HCT116 (cell line): ENCODE data around the gene PPP1R37. TPM values are rescaled to one million over a fixed set of nuclear protein-coding genes. Genes with fewer than 3 reads are reported as not detected.

ENCODE experiments used
- ATAC-seq: fragments of 200-7000 bp; cut with Tn5 transposase; 2 replicates; pipeline ENCODE4 v1.9.1; 2020; ENCODE audit warnings: mild to moderate bottlenecking, moderate library complexity
- BruUV-seq: library from RNA; stranded (reverse); fragments of 400-500 nt; replicated peaks from 2 replicates; lab custom pipeline; 2021; lab: Mats Ljungman, UMichigan
- CTCF ChIA-PET: fragments of 300-600 bp; sonication (Branson Sonifier 250); formaldehyde crosslinking; loops from one replicate; lab custom pipeline; 2021; ENCODE audit warnings: antibody characterized with exemption; lab: Charles Lee
- POLR2A ChIA-PET: fragments of 300-600, 350-600 bp; sonication (Branson Sonifier 250); formaldehyde crosslinking; loops from one replicate; lab custom pipeline; 2021; ENCODE audit warnings: antibody characterized with exemption; lab: Charles Lee
- RAD21 ChIA-PET, 2 experiments: fragments of 300-600 bp; sonication (Branson Sonifier 250); formaldehyde crosslinking; loops; one replicate each; lab custom pipeline; 2023; ENCODE audit warnings: low total read pairs in 2 of 2; ENCODE audit not compliant: uncharacterized antibody in 2 of 2, unreplicated experiment in 2 of 2, low non-redundant PET in 1 of 2; lab: Charles Lee
- DNase-seq: peaks from one replicate; pipeline ENCODE4 v3.0.0-alpha.2; 2010; ENCODE audit warnings: low read depth, low spot score
- H2AFZ ChIP-seq: fragments of 200-600 bp; shearing (Covaris generic), sonication (generic); 2 replicates; pipeline ENCODE4 v1.6.1; 2017; ENCODE audit warnings: low read depth, mixed run types, mixed read lengths, antibody characterized with exemption, low read length; ENCODE audit not compliant: poor library complexity, severe bottlenecking
- H3K27ac ChIP-seq: 2 replicates; pipeline ENCODE4 v1.5.1; 2012; ENCODE audit warnings: low read depth, low read length
- H3K27me3 ChIP-seq: fragments of 200-600 bp; sonication (generic); 2 replicates; pipeline ENCODE4 v1.6.1; 2016; ENCODE audit warnings: mixed run types, low read length, mixed read lengths; ENCODE audit not compliant: insufficient read depth
- H3K36me3 ChIP-seq, 2 experiments: fragments of 200-500 bp in 1 of 2; fragments of 200-600 bp in 1 of 2; sonication (Bioruptor generic) in 1 of 2; sonication (generic) in 1 of 2; 2 replicates each; pipeline versions ENCODE4 v1.5.1 to v1.6.1; 2014 to 2016; ENCODE audit warnings: low read length in 2 of 2, inconsistent platforms in 1 of 2, mixed read lengths in 1 of 2, mixed run types in 1 of 2; ENCODE audit not compliant: insufficient read depth in 2 of 2, control insufficient read depth in 1 of 2
- H3K4me1 ChIP-seq, 2 experiments: fragments of 200-600 bp in 1 of 2; sonication (generic) in 1 of 2; 2 replicates each; pipeline versions ENCODE4 v1.5.1 to v1.6.1; 2012 to 2017; ENCODE audit warnings: low read length in 2 of 2, inconsistent platforms in 1 of 2, mild to moderate bottlenecking in 1 of 2, mixed read lengths in 1 of 2, mixed run types in 1 of 2, moderate library complexity in 1 of 2; ENCODE audit not compliant: insufficient read depth in 2 of 2, control insufficient read depth in 1 of 2
- H3K4me2 ChIP-seq: fragments of 200-600 bp; sonication (generic); 2 replicates; pipeline ENCODE4 v1.6.1; 2017; ENCODE audit warnings: mixed run types, low read length, mixed read lengths
- H3K4me3 ChIP-seq, 2 experiments: fragments of 200-600 bp in 1 of 2; sonication (generic) in 1 of 2; replicated peaks in 1 of 2; 2 replicates each; pipeline ENCODE4 v1.5.1; 2011 to 2016; ENCODE audit warnings: low read length in 2 of 2, control low read depth in 1 of 2, low read depth in 1 of 2, mild to moderate bottlenecking in 1 of 2, mixed read lengths in 1 of 2, mixed run types in 1 of 2
- H3K79me2 ChIP-seq: fragments of 200-600 bp; sonication (generic); 2 replicates; pipeline ENCODE4 v1.6.1; 2017; ENCODE audit warnings: mild to moderate bottlenecking, mixed run types, low read length, moderate library complexity, mixed read lengths; ENCODE audit not compliant: insufficient read depth
- H3K9ac ChIP-seq: fragments of 200-600 bp; sonication (generic); 2 replicates; pipeline ENCODE4 v1.6.1; 2016; ENCODE audit warnings: low read length, mixed read lengths
- H3K9me2 ChIP-seq: fragments of 200-600 bp; sonication (generic), shearing (Covaris generic); 2 replicates; pipeline ENCODE4 v1.6.1; 2017; ENCODE audit warnings: mixed run types, mild to moderate bottlenecking, moderate library complexity; ENCODE audit not compliant: insufficient read depth
- H3K9me3 ChIP-seq, 2 experiments: fragments of 200-500 bp in 1 of 2; fragments of 200-600 bp in 1 of 2; sonication (Bioruptor generic) in 1 of 2; sonication (generic) in 1 of 2; 2 replicates each; pipeline ENCODE4 v1.6.1; 2014 to 2017; ENCODE audit warnings: low read length in 2 of 2, mixed read lengths in 2 of 2, inconsistent platforms in 1 of 2, low read depth in 1 of 2, mild to moderate bottlenecking in 1 of 2, mixed run types in 1 of 2, moderate library complexity in 1 of 2; ENCODE audit not compliant: control insufficient read depth in 1 of 2, insufficient read depth in 1 of 2
- H4K20me1 ChIP-seq: fragments of 200-600 bp; sonication (generic), shearing (Covaris generic); 2 replicates; pipeline ENCODE4 v1.6.1; 2017; ENCODE audit warnings: mixed run types, mild to moderate bottlenecking, moderate library complexity; ENCODE audit not compliant: insufficient read depth
- CBX3 ChIP-seq: IDR thresholded peaks from 2 replicates; pipeline ENCODE4 v1.6.1; 2012; ENCODE audit warnings: low read depth
- CEBPB ChIP-seq: IDR thresholded peaks from 2 replicates; pipeline ENCODE4 v1.6.1; 2012; ENCODE audit warnings: low read depth
- EGR1 ChIP-seq: IDR thresholded peaks from 2 replicates; pipeline ENCODE4 v1.6.1; 2012; ENCODE audit warnings: low read depth
- EZH2 ChIP-seq: fragments of 200-600 bp; sonication (generic); IDR thresholded peaks from 2 replicates; pipeline ENCODE4 v1.6.1; 2017; ENCODE audit warnings: antibody characterized with exemption, mixed run types
- JUND ChIP-seq: IDR thresholded peaks from 2 replicates; pipeline ENCODE4 v1.6.1; 2012
- POLR2AphosphoS5 ChIP-seq: IDR thresholded peaks from 2 replicates; pipeline ENCODE4 v1.6.1; 2011; ENCODE audit warnings: mild to moderate bottlenecking, low read depth, low read length, moderate library complexity
- RAD21 ChIP-seq: IDR thresholded peaks from 2 replicates; pipeline ENCODE4 v1.6.1; 2012; ENCODE audit warnings: low read depth, mild to moderate bottlenecking
- SIN3A ChIP-seq: IDR thresholded peaks from 2 replicates; pipeline ENCODE4 v1.6.1; 2012; ENCODE audit warnings: low read depth
- YY1 ChIP-seq: IDR thresholded peaks from 2 replicates; pipeline ENCODE4 v1.6.1; 2011; ENCODE audit warnings: low read length, low read depth, moderate library complexity, mild to moderate bottlenecking; ENCODE audit not compliant: insufficient replicate concordance; ENCODE audit errors: extremely low read depth
- intact Hi-C: fragments of 100-400 bp; cut with micrococcal nuclease; formaldehyde crosslinking; loops from 2 replicates; pipeline ENCODE4 v1.10.0; 2022
- total RNA-seq: library from RNA; stranded (reverse); gene quantifications from one replicate; pipeline ENCODE4 v1.2.1, GENCODE V29; 2021; ENCODE audit not compliant: unreplicated experiment
- TF ChIP-seq, protein P1 (sequence below): IDR thresholded peaks from 2 replicates; pipeline ENCODE4 v1.6.1; 2012
- TF ChIP-seq, protein P2 (sequence below): IDR thresholded peaks from 2 replicates; pipeline ENCODE4 v1.6.1; 2012; ENCODE audit warnings: low read depth

PPP1R37 gene
- total RNA-seq, 1 experiment from 2014 or later: 32.7 TPM

DNA sequence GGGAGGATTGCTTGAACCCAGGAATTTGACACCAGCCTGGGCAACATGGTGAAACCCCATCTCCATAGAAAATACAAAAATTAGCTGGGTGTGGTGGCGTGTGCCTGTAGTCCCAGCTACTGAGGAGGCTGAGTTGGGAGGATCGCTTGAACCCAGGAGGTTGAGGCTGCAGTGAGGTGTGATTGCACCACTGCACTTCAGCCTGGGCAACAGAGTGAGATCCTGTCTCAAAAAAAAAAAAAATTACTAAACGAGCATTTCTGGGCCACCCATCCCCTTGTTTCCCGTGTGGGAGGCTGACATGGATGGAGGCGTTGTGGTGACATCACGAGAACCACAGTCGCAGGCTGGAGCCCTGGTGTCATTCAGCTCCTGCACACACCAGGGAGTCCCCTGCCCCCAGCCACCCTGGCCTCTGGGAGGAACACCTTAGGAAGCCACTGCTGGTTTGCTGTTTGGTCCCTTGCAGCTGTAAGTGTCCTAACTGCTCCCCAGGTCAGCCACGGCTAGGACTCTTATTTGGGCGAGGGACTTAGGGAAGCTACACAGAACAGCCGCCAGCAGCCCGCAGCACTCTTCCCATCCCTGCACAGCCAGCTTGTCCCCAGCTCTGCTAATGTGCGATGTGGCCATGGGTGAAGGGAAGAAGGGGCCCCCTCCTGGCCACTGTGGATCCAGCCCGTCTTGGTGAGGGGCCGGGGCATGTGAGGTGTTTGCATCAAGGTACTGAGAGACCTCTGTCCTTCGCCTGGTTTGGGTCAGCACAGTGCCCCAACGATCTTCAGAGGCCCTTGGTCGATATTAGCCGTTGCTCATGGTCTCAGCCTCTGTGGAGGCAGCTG, 55.1 kb downstream of the PPP1R37 start:
- Histone ChIP-seq H3K36me3 (no peaks in the 10 kb centered on the region), H3K27ac (no peak overlapping the region), H2AFZ (no peak overlapping the region), H3K9me3 (no peaks in the 10 kb centered on the region), H4K20me1 (no peaks in the 10 kb centered on the region), H3K4me1 (peaks cover 11 to 25% of the 10 kb centered on the region in 2 experiments), H3K79me2 (no peaks in the 10 kb centered on the region), H3K9ac (no peak overlapping the region), H3K27me3 (no peaks in the 10 kb centered on the region), H3K9me2 (no peaks in the 10 kb centered on the region), H3K4me2 (no peak overlapping the region), H3K4me3 (no peak overlapping the region)
- intact Hi-C loops: no loop called here
- DNase-seq (no peak), ATAC-seq (no peak)
- POLR2A ChIA-PET: no interaction called here
- TF ChIP-seq RAD21 (no peak), CEBPB (no peak), POLR2AphosphoS5 (no peak), EZH2 (no peak), SIN3A (no peak), YY1 (no peak), JUND (no peak), CBX3 (no peak), EGR1 (no peak)
- TF ChIP-seq, protein P1, sequence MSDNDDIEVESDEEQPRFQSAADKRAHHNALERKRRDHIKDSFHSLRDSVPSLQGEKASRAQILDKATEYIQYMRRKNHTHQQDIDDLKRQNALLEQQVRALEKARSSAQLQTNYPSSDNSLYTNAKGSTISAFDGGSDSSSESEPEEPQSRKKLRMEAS: no peak
- TF ChIP-seq, protein P2, sequence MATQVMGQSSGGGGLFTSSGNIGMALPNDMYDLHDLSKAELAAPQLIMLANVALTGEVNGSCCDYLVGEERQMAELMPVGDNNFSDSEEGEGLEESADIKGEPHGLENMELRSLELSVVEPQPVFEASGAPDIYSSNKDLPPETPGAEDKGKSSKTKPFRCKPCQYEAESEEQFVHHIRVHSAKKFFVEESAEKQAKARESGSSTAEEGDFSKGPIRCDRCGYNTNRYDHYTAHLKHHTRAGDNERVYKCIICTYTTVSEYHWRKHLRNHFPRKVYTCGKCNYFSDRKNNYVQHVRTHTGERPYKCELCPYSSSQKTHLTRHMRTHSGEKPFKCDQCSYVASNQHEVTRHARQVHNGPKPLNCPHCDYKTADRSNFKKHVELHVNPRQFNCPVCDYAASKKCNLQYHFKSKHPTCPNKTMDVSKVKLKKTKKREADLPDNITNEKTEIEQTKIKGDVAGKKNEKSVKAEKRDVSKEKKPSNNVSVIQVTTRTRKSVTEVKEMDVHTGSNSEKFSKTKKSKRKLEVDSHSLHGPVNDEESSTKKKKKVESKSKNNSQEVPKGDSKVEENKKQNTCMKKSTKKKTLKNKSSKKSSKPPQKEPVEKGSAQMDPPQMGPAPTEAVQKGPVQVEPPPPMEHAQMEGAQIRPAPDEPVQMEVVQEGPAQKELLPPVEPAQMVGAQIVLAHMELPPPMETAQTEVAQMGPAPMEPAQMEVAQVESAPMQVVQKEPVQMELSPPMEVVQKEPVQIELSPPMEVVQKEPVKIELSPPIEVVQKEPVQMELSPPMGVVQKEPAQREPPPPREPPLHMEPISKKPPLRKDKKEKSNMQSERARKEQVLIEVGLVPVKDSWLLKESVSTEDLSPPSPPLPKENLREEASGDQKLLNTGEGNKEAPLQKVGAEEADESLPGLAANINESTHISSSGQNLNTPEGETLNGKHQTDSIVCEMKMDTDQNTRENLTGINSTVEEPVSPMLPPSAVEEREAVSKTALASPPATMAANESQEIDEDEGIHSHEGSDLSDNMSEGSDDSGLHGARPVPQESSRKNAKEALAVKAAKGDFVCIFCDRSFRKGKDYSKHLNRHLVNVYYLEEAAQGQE: no peak
- RAD21 ChIA-PET: no interaction called here
- no TSS peak for BruUV-seq
- CTCF ChIA-PET: interaction anchor here (1.0 kb wide), 2 partner anchors 16 to 30 kb away, joined by 3 read pairs; partner anchors contain the start of genes BLOC1S3 and TRAPPC6A
